Skeletal muscle cell (primary cell): ENCODE data around the gene IARS2.
"Not testable (repeated sequence)": the region's sequence is repeated elsewhere in the genome, so short reads cannot be mapped to it uniquely, and the experiment has no call there.

Experiments used
- DNase-seq: peaks from one replicate; pipeline ENCODE4 v3.0.0-alpha.2; 2010; ENCODE audit warnings: low read depth
- H3K4me3 ChIP-seq: 2 replicates; pipeline ENCODE4 v1.5.1; 2011; ENCODE audit warnings: low read depth, mild to moderate bottlenecking, control low read depth, low read length, moderate library complexity

The IARS2 gene

GRCh38 chr1:220094016-220094911 is at the start of gene IARS2:
IARS2 (plus strand) TSS chr1:220094132; CDS start chr1:220094217, 85 bp downstream.
- peak within 1 kb of the TSS; percentile 89 for H3K4me3 ChIP-seq
- DNase-seq = peak; percentile 63

DNA sequence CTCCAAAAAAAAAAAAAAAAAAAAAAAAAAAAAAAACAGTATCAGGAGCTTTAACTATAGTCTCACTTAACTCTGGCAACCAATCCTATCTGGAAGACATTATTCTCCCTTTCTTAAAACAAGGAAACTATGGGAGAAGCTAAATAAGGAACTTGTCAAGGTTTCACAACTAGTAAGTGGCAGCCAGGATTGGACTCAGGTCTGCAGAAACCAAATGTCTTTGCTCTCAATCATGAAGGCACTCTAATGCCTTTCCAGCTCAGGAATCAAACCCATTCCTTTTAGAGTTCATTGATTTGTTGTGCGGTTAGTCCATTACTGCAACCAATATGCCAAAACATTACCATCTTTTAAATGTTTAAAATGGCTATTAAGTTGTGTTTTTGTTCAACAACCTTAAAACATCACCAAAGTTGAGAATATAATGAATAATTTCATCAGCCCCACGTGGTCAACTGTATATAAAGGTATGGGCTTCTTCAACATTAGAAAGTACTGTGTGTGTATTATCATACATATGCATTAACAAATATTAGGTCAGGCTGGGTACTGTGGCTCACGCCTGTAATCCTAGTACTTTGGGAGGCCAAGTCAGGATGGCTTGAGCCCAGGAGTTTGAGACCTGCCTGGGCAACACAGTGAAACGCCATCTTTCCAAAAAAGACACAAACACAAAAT is 49.1 kb upstream of the IARS2 start:
- H3K4me3 ChIP-seq = peak overlapping the region; percentile 88
- DNase-seq = no peak

DNA sequence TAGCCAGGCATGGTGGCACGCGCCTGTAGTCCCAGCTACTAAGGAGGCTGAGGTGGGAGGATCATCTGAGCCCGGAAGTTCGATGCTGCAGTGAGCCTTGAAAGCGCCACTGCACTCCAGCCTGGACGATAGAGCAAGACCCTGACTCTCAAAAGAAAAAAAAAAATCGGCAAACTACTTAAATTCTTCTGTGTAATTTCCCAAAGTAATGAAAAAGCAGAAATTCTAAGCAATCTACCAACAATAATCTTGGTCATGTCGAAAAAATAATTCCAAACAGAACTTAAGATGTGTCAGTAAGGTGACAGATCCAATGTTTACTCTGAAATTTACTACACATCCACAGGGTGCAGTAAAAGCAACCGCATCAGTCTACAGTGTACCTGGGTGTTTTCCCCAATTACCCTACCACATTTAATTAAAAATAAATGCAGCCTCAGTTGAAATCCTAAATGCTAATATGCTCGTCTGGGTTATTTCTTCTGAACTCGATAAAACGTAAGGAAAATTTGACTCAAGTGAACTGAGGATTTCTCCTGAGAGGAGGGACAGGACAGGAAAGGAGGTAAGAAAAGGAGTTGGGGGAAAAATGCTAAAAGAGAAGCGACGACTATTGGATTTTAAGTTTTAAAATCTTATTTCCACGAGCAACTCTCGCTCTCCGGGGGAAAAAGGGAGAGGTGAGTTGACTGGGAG is 48.4 kb upstream of the IARS2 start:
- no peak for DNase-seq
- H3K4me3 ChIP-seq = peak overlapping the region; percentile 88

GRCh38 chr1:220046052-220046930 is 47.6 kb upstream of the IARS2 start, which contains the start of gene EPRS1:
EPRS1 (minus strand) TSS chr1:220046505; CDS start chr1:220046388, 117 bp downstream.
- DNase-seq = peak; percentile 96
- peak within 1 kb of the TSS; percentile 88 for H3K4me3 ChIP-seq

GRCh38 chr1:220056374-220056773 is 37.6 kb upstream of the IARS2 start:
- no peak for DNase-seq
- no peak overlapping the region for H3K4me3 ChIP-seq

GRCh38 chr1:220060876-220061275 is 33.1 kb upstream of the IARS2 start:
- no peak for DNase-seq
- H3K4me3 ChIP-seq = no peak overlapping the region

DNA sequence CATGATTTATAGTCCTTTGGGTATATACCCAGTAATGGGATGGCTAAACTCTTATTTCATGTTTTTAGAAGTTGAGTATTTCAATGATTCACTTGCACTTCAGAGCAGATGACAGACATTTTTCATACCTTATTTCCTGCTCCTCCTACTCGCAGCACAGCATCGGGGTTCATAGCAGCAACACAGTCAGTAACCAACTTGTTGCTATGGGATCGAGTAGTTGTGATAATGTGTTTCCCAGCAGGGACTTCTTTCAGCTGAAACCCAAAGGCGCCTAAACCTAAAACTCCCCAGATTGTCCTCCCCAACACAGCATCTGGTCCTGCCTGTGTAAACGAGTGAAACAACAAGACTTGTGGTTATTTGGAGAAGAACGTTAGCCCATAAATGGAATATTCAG is 31.3 kb upstream of the IARS2 start:
- no peak for DNase-seq

GRCh38 chr1:220067269-220068204 is 26.4 kb upstream of the IARS2 start:
- no peak for DNase-seq
- H3K4me3 ChIP-seq = no peak overlapping the region

More for the DNA sequence above, 31.3 kb upstream of the IARS2 start:
- H3K4me3 ChIP-seq = no peak overlapping the region

- DNase-seq = no peak
- H3K4me3 ChIP-seq = no peak overlapping the region
Observed at GRCh38 chr1:220076861-220077762, 16.8 kb upstream of the IARS2 start.

- no peak for DNase-seq
- no peak overlapping the region for H3K4me3 ChIP-seq
Observed at GRCh38 chr1:220077887-220078286, 16.0 kb upstream of the IARS2 start.

GRCh38 chr1:220084460-220084859 is 9.5 kb upstream of the IARS2 start:
- DNase-seq = no peak
- no peak overlapping the region for H3K4me3 ChIP-seq

DNA sequence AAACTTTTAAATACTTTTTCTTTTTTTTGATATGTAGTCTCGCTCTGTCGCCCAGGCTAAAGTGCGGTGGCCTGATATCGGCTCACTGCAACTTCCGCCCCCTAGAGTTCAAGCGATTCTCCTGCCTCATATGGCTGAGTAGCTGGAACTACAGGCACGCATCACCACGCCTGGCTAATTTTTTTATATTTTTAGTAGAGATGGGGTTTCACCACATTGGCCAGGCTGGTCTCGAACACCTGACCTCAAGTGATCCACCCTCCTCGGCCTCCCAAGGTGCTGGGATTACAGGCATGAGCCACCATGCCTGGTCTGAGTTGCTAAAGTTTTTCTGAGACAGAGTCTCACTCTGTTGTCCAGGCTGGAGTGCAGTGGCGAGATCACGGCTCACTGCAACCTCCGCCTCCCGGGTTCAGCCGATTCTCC is 7.7 kb upstream of the IARS2 start:
- H3K4me3 ChIP-seq, DNase-seq: not testable (repeated sequence)

DNA sequence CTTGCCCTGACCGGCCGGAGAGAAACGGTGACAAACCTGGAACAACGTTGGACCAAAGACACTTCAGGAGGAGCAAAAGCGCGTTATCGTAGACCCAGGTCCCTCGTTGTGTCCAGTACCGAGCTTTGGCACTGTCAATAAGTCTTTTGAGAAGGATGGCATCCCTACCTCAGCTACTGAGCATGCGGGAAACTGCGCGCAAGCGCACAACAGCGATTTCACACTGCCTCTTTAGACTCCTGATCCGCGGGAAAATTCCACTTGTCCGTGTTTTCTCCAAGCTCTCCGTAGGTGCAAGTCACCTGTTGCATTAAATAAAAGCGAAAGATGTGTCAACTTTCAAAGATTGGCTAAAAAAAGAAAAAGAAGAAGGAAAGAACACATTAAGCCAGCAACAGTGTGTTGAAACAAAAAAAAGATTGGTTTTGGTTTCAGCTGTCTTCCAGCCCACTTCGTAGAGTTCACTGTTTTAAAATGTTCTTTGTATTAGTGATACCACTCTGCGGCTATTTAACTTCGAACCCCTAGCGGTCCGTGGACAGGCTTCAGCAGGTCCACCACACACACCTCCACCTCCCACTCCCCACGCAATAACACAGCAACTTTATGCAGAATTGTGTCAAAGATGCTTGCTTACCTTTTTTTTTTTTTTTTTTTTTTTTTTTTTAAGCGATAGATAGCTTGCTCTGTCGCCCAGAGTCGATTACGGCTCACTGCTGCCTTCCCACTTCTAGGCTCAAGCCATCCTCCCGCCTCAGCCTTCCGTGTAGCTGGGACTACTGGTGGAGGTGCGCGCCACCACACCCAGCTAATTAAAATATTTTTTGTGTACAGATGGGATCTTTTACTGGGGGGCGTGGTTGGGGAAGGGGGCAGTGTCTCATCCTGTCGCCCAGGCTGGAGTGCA is 4.0 kb upstream of the IARS2 start, which contains the start of gene BPNT1:
BPNT1 (minus strand) TSS at position 139 of the 907 bp plus-strand sequence. CDS start 9,942 bp downstream, outside the sequence.
- H3K4me3 ChIP-seq = peak within 1 kb of the TSS; percentile 56

GRCh38 chr1:220092694-220093093 is 1.2 kb upstream of the IARS2 start:
- no peak for DNase-seq
- H3K4me3 ChIP-seq = no peak overlapping the region

More for the DNA sequence above, 4.0 kb upstream of the IARS2 start, which contains the start of gene BPNT1:
- peak; percentile 78 for DNase-seq

GRCh38 chr1:220093361-220094015 is 444 bp upstream of the IARS2 start:
- H3K4me3 ChIP-seq = no peak overlapping the region
- no peak for DNase-seq
